H9 (cell line): ENCODE measurements around the gene TREM2. TPM values are rescaled to one million over a fixed set of nuclear protein-coding genes. Genes with fewer than 3 reads are reported as not detected.

Experiments
- DNase-seq: peaks from one replicate; pipeline ENCODE4 v3.0.0-alpha.2; 2017
- H2AFZ ChIP-seq: one replicate; pipeline ENCODE4 v1.6.1; 2013; ENCODE audit warnings: mild to moderate bottlenecking, low read length, control low read depth, moderate library complexity
- H2AK5ac ChIP-seq: 2 replicates; pipeline ENCODE4 v1.6.1; 2013; ENCODE audit warnings: low read length, control low read depth, mixed read lengths; ENCODE audit not compliant: insufficient read length
- H2BK120ac ChIP-seq: one replicate; pipeline ENCODE4 v1.6.1; 2013; ENCODE audit warnings: low read depth, mild to moderate bottlenecking, low read length, control low read depth, inconsistent platforms; ENCODE audit not compliant: poor library complexity, severe bottlenecking
- H2BK12ac ChIP-seq: 2 replicates; pipeline ENCODE4 v1.6.1; 2013; ENCODE audit warnings: low read length, control low read depth, mixed read lengths, low read depth; ENCODE audit not compliant: insufficient read length
- H2BK15ac ChIP-seq: 2 replicates; pipeline ENCODE4 v1.6.1; 2013; ENCODE audit warnings: low read depth, low read length, control low read depth
- H2BK20ac ChIP-seq: one replicate; pipeline ENCODE4 v1.6.1; 2013; ENCODE audit warnings: low read depth, mild to moderate bottlenecking, low read length, control low read depth, inconsistent platforms; ENCODE audit not compliant: poor library complexity, severe bottlenecking
- H2BK5ac ChIP-seq: 2 replicates; pipeline ENCODE4 v1.6.1; 2013; ENCODE audit warnings: low read length, control low read depth, mixed read lengths; ENCODE audit not compliant: insufficient read length
- H3K14ac ChIP-seq: 2 replicates; pipeline ENCODE4 v1.6.1; 2013; ENCODE audit warnings: low read length, control low read depth; ENCODE audit not compliant: insufficient read depth
- H3K18ac ChIP-seq: 2 replicates; pipeline ENCODE4 v1.6.1; 2013; ENCODE audit warnings: low read depth, mild to moderate bottlenecking, mixed read lengths, low read length, control low read depth; ENCODE audit not compliant: insufficient read length
- H3K23ac ChIP-seq: 2 replicates; pipeline ENCODE4 v1.6.1; 2013; ENCODE audit warnings: low read length, control low read depth, mixed read lengths, low read depth; ENCODE audit not compliant: insufficient read length
- H3K23me2 ChIP-seq: 2 replicates; pipeline ENCODE4 v1.6.1; 2013; ENCODE audit warnings: low read depth, mild to moderate bottlenecking, mixed read lengths, low read length, control low read depth; ENCODE audit not compliant: insufficient read length, poor library complexity, severe bottlenecking
- H3K27ac ChIP-seq: 2 replicates; pipeline ENCODE4 v1.5.1; 2013; ENCODE audit warnings: low read length, control low read depth, mixed read lengths, low read depth; ENCODE audit not compliant: insufficient read length
- H3K27me3 ChIP-seq: 2 replicates; pipeline ENCODE4 v1.6.1; 2013; ENCODE audit warnings: low read length, control low read depth, inconsistent platforms; ENCODE audit not compliant: insufficient read depth
- H3K4ac ChIP-seq: 2 replicates; pipeline ENCODE4 v1.6.1; 2013; ENCODE audit warnings: low read depth, mild to moderate bottlenecking, control low read depth, inconsistent platforms, low read length, moderate library complexity
- H3K4me1 ChIP-seq: 2 replicates; pipeline ENCODE4 v1.6.1; 2013; ENCODE audit warnings: low read length, control low read depth, inconsistent platforms; ENCODE audit not compliant: insufficient read depth
- H3K4me2 ChIP-seq: 2 replicates; pipeline ENCODE4 v1.6.1; 2013; ENCODE audit warnings: low read length, control low read depth, mixed read lengths; ENCODE audit not compliant: insufficient read length, insufficient read depth
- H3K56ac ChIP-seq: 2 replicates; pipeline ENCODE4 v1.6.1; 2013; ENCODE audit warnings: low read depth, mild to moderate bottlenecking, mixed read lengths, low read length, control low read depth; ENCODE audit not compliant: insufficient read length
- H3K79me1 ChIP-seq: 2 replicates; pipeline ENCODE4 v1.6.1; 2013; ENCODE audit warnings: low read depth, mild to moderate bottlenecking, moderate library complexity, low read length, control low read depth, inconsistent platforms; ENCODE audit not compliant: insufficient read depth, poor library complexity, severe bottlenecking
- H3K79me2 ChIP-seq: 2 replicates; pipeline ENCODE4 v1.6.1; 2013; ENCODE audit warnings: low read length, control low read depth, inconsistent platforms; ENCODE audit not compliant: insufficient read depth
- H3K9ac ChIP-seq: 2 replicates; pipeline ENCODE4 v1.6.1; 2013; ENCODE audit warnings: low read length, control low read depth, mixed read lengths; ENCODE audit not compliant: insufficient read length; ENCODE audit errors: extremely low read depth
- H3K9me3 ChIP-seq: one replicate; pipeline ENCODE4 v1.6.1; 2013; ENCODE audit warnings: low read depth, low read length, inconsistent platforms; ENCODE audit not compliant: control insufficient read depth
- H3T11ph ChIP-seq: one replicate; pipeline ENCODE4 v1.6.1; 2013; ENCODE audit warnings: mild to moderate bottlenecking, low read length, control low read depth, inconsistent platforms
- H4K20me1 ChIP-seq: one replicate; pipeline ENCODE4 v1.6.1; 2013; ENCODE audit not compliant: control insufficient read depth, insufficient read length, insufficient read depth
- H4K5ac ChIP-seq: 2 replicates; pipeline ENCODE4 v1.6.1; 2013; ENCODE audit warnings: low read depth, mild to moderate bottlenecking, mixed read lengths, low read length, control low read depth; ENCODE audit not compliant: insufficient read length
- H4K8ac ChIP-seq: replicated peaks from 2 replicates; pipeline ENCODE4 v1.6.1; 2013; ENCODE audit warnings: low read length, control low read depth, mixed read lengths, low read depth; ENCODE audit not compliant: insufficient read length
- H4K91ac ChIP-seq: 2 replicates; pipeline ENCODE4 v1.6.1; 2013; ENCODE audit warnings: low read depth, mild to moderate bottlenecking, moderate library complexity, mixed read lengths, low read length, control low read depth; ENCODE audit not compliant: insufficient read length
- H3K27ac Mint-ChIP-seq, 3 experiments: 2 replicates in 2 of 3; 3 replicates in 1 of 3; pipeline ENCODE4 v1.8.0; 2020 to 2021; ENCODE audit warnings: mixed read lengths in 3 of 3, mild to moderate bottlenecking in 1 of 3, moderate library complexity in 1 of 3
- H3K27me3 Mint-ChIP-seq: 2 replicates; pipeline ENCODE4 v1.8.0; 2021; ENCODE audit warnings: low read depth, mild to moderate bottlenecking, moderate library complexity, mixed read lengths
- H3K36me3 Mint-ChIP-seq, 3 experiments: 2 replicates in 2 of 3; 3 replicates in 1 of 3; pipeline ENCODE4 v1.8.0; 2020 to 2021; ENCODE audit warnings: low read depth in 3 of 3, mixed read lengths in 3 of 3; ENCODE audit not compliant: insufficient read depth in 1 of 3
- H3K4me1 Mint-ChIP-seq, 2 experiments: 2 replicates each; pipeline ENCODE4 v1.8.0; 2020; ENCODE audit warnings: mixed read lengths in 2 of 2
- H3K4me3 Mint-ChIP-seq, 2 experiments: 2 replicates in 1 of 2; 3 replicates in 1 of 2; pipeline ENCODE4 v1.8.0; 2020 to 2021; ENCODE audit warnings: mild to moderate bottlenecking in 2 of 2, mixed read lengths in 2 of 2, moderate library complexity in 1 of 2
- H3K9me3 Mint-ChIP-seq, 2 experiments: 2 replicates in 1 of 2; 3 replicates in 1 of 2; pipeline ENCODE4 v1.8.0; 2020; ENCODE audit warnings: mild to moderate bottlenecking in 2 of 2, mixed read lengths in 2 of 2, moderate library complexity in 1 of 2
- WGBS: extraction: QIAGEN DNeasy Blood & Tissue Kit; methylation state at CpG from one replicate; pipeline ENCODE4 v1.1.7; 2013; ENCODE audit warnings: missing lambda C conversion rate, low lambda C conversion rate, mixed read lengths; ENCODE audit not compliant: insufficient read length; ENCODE audit errors: extremely low coverage; 5-methylcytosine and 5-hydroxymethylcytosine counted together
- total RNA-seq: library from RNA; stranded (reverse); gene quantifications from 2 replicates; pipeline ENCODE4 v1.2.1, GENCODE V29; 2021
- TF ChIP-seq, protein P1 (sequence below): fragments of 200-600 bp; sonication (generic); conservative IDR thresholded peaks from 3 replicates; pipeline ENCODE4 v1.8.0; 2021; ENCODE audit warnings: antibody characterized with exemption, mild to moderate bottlenecking

Gene TREM2
- total RNA-seq, 1 experiment from 2014 or later, result 0.31 TPM

- Histone ChIP-seq H3K56ac (no peak overlapping the region), H3K27ac (no peak overlapping the region), H4K8ac (no peak overlapping the region), H3K79me2 (no peaks in the 10 kb centered on the region), H3K79me1 (no peaks in the 10 kb centered on the region), H2BK120ac (no peak overlapping the region), H3K14ac (no peak overlapping the region; the same call in 1 of the 2 replicates), H3K9ac (no peak overlapping the region), H2AK5ac (no peak overlapping the region), H2AFZ (no peak overlapping the region), H2BK15ac (no peak overlapping the region), H3K18ac (no peak overlapping the region), H3K4me1 (no peaks in the 10 kb centered on the region), H4K5ac (no peak overlapping the region), H3K4me2 (no peak overlapping the region), H4K91ac (no peak overlapping the region), H3K23ac (no peak overlapping the region), H2BK20ac (no peak overlapping the region), H3K23me2 (no peaks in the 10 kb centered on the region), H2BK5ac (no peak overlapping the region), H2BK12ac (no peak overlapping the region), H3K9me3 (no peaks in the 10 kb centered on the region), H4K20me1 (no peaks in the 10 kb centered on the region), H3K27me3 (no peaks in the 10 kb centered on the region), H3K4ac (no peak overlapping the region), H3T11ph (no peak overlapping the region)
- WGBS, result no CpG with 5 or more reads among the region's 4 CpGs
- H3K4me1 Mint-ChIP-seq, result peaks cover 11 to 13% of the 10 kb centered on the region in 2 experiments; a peak in 3 of 4 replicates
- H3K36me3 Mint-ChIP-seq, result no peaks in the 10 kb centered on the region; a peak in 1 of 7 replicates
- H3K27ac Mint-ChIP-seq, result no peak overlapping the region
- DNase-seq, result no peak
- TF ChIP-seq, protein P1, sequence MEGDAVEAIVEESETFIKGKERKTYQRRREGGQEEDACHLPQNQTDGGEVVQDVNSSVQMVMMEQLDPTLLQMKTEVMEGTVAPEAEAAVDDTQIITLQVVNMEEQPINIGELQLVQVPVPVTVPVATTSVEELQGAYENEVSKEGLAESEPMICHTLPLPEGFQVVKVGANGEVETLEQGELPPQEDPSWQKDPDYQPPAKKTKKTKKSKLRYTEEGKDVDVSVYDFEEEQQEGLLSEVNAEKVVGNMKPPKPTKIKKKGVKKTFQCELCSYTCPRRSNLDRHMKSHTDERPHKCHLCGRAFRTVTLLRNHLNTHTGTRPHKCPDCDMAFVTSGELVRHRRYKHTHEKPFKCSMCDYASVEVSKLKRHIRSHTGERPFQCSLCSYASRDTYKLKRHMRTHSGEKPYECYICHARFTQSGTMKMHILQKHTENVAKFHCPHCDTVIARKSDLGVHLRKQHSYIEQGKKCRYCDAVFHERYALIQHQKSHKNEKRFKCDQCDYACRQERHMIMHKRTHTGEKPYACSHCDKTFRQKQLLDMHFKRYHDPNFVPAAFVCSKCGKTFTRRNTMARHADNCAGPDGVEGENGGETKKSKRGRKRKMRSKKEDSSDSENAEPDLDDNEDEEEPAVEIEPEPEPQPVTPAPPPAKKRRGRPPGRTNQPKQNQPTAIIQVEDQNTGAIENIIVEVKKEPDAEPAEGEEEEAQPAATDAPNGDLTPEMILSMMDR, result no peak
- no peak overlapping the region for H3K4me3 Mint-ChIP-seq
- no peaks in the 10 kb centered on the region for H3K9me3 Mint-ChIP-seq
- H3K27me3 Mint-ChIP-seq, result peaks cover 6% of the 10 kb centered on the region
Measured at GRCh38 chr6:41153451-41153850, 9.5 kb downstream of the TREM2 start.
